WTC11 (cell line): ENCODE data around the gene PAF1. TPM values are rescaled to one million over a fixed set of nuclear protein-coding genes. Genes with fewer than 3 reads are reported as not detected.

ENCODE experiments used
- ATAC-seq: fragments of 200-7000 bp; cut with Tn5 transposase; 2 replicates; pipeline ENCODE4 v1.10.0; 2021; ENCODE audit warnings: mild to moderate bottlenecking, moderate library complexity
- CTCF ChIA-PET: fragments of 300-600 bp; sonication (Branson Sonifier 250); formaldehyde crosslinking; loops from one replicate; lab custom pipeline; 2021; ENCODE audit warnings: antibody characterized with exemption; lab: Charles Lee
- POLR2A ChIA-PET: fragments of 350-600 bp; sonication (Branson Sonifier 250); formaldehyde crosslinking; loops from one replicate; lab custom pipeline; 2021; ENCODE audit warnings: antibody characterized with exemption; lab: Charles Lee
- DNase-seq: peaks from one replicate; pipeline ENCODE4 v3.0.0; 2021; ENCODE audit warnings: low spot score
- H3K27ac Mint-ChIP-seq: 2 replicates; pipeline ENCODE4 v1.8.0; 2021; ENCODE audit warnings: mixed read lengths
- H3K27me3 Mint-ChIP-seq: 2 replicates; pipeline ENCODE4 v1.8.0; 2021; ENCODE audit warnings: low read depth, mild to moderate bottlenecking, moderate library complexity, mixed read lengths
- H3K36me3 Mint-ChIP-seq: 2 replicates; pipeline ENCODE4 v1.8.0; 2021; ENCODE audit warnings: mixed read lengths
- H3K4me1 Mint-ChIP-seq: 2 replicates; pipeline ENCODE4 v1.8.0; 2022; ENCODE audit warnings: mixed read lengths
- H3K4me3 Mint-ChIP-seq: 2 replicates; pipeline ENCODE4 v1.8.0; 2021; ENCODE audit warnings: mild to moderate bottlenecking, moderate library complexity, mixed read lengths
- H3K9me3 Mint-ChIP-seq: 2 replicates; pipeline ENCODE4 v1.8.0; 2021; ENCODE audit warnings: mixed read lengths
- ELF4 ChIP-seq: sonication (generic); formaldehyde crosslinking; IDR thresholded peaks from 2 replicates; pipeline ENCODE4 v1.8.1; 2022; ENCODE audit warnings: low read depth, mild to moderate bottlenecking, moderate library complexity, missing genetic modification reagents
- ESRRA ChIP-seq: sonication (generic); formaldehyde crosslinking; IDR thresholded peaks from 2 replicates; pipeline ENCODE4 v1.8.1; 2022; ENCODE audit warnings: mild to moderate bottlenecking, missing genetic modification reagents, borderline replicate concordance
- ETV6 ChIP-seq: sonication (generic); formaldehyde crosslinking; IDR thresholded peaks from 2 replicates; pipeline ENCODE4 v1.8.1; 2022; ENCODE audit warnings: mild to moderate bottlenecking, missing genetic modification reagents
- IRF2 ChIP-seq: sonication (generic); formaldehyde crosslinking; IDR thresholded peaks from 2 replicates; pipeline ENCODE4 v1.8.0; 2022; ENCODE audit warnings: low read depth, missing genetic modification reagents, borderline replicate concordance
- KAT7 ChIP-seq: sonication (generic); formaldehyde crosslinking; IDR thresholded peaks from 2 replicates; pipeline ENCODE4 v1.8.1; 2023; ENCODE audit warnings: missing genetic modification reagents, mild to moderate bottlenecking, borderline replicate concordance
- MXD4 ChIP-seq: fragments of 250-450 bp; sonication (Bioruptor Pico); IDR thresholded peaks from 2 replicates; pipeline ENCODE4 v1.8.0; 2021; ENCODE audit warnings: mild to moderate bottlenecking, moderate library complexity, borderline replicate concordance
- MYBL2 ChIP-seq: sonication (generic); formaldehyde crosslinking; IDR thresholded peaks from 2 replicates; pipeline ENCODE4 v1.8.1; 2023; ENCODE audit warnings: mild to moderate bottlenecking, moderate library complexity, missing genetic modification reagents
- NFATC4 ChIP-seq: fragments of 250-450 bp; sonication (Bioruptor Pico); IDR thresholded peaks from 2 replicates; pipeline ENCODE4 v1.9.0; 2021; ENCODE audit warnings: mild to moderate bottlenecking
- NFYB ChIP-seq: sonication (generic); formaldehyde crosslinking; conservative IDR thresholded peaks from 2 replicates; pipeline ENCODE4 v1.8.0; 2022; ENCODE audit warnings: low read depth, missing genetic modification reagents
- PRDM15 ChIP-seq: sonication (generic); formaldehyde crosslinking; IDR thresholded peaks from 2 replicates; pipeline ENCODE4 v1.8.0; 2022; ENCODE audit warnings: missing genetic modification reagents
- RORB ChIP-seq: fragments of 250-450 bp; sonication (Bioruptor Pico); IDR thresholded peaks from 2 replicates; pipeline ENCODE4 v1.9.0; 2021; ENCODE audit warnings: mild to moderate bottlenecking
- SP1 ChIP-seq: sonication (generic); formaldehyde crosslinking; conservative IDR thresholded peaks from 2 replicates; pipeline ENCODE4 v1.8.1; 2022; ENCODE audit warnings: missing genetic modification reagents
- STAT6 ChIP-seq: sonication (generic); formaldehyde crosslinking; conservative IDR thresholded peaks from 2 replicates; pipeline ENCODE4 v1.8.1; 2023; ENCODE audit warnings: mild to moderate bottlenecking, low read depth, missing genetic modification reagents, moderate library complexity
- ZBTB21 ChIP-seq: sonication (generic); formaldehyde crosslinking; IDR thresholded peaks from 2 replicates; pipeline ENCODE4 v1.8.1; 2023; ENCODE audit warnings: mild to moderate bottlenecking, missing genetic modification reagents, borderline replicate concordance
- ZNF317 ChIP-seq: sonication (generic); formaldehyde crosslinking; IDR thresholded peaks from 2 replicates; pipeline ENCODE4 v1.8.1; 2023; ENCODE audit warnings: low read depth, mild to moderate bottlenecking, moderate library complexity, missing genetic modification reagents, borderline replicate concordance
- total RNA-seq: library from RNA; stranded (reverse); gene quantifications from 3 replicates; pipeline ENCODE4 v1.2.3, GENCODE V29; 2021
- TF ChIP-seq, protein P1 (sequence below): fragments of 200-600 bp; IDR thresholded peaks from 2 replicates; pipeline ENCODE4 v1.8.0; 2022; ENCODE audit warnings: antibody characterized with exemption
- TF ChIP-seq, protein P2 (sequence below): fragments of 250-450 bp; sonication (Bioruptor Pico); IDR thresholded peaks from 2 replicates; pipeline ENCODE4 v1.9.0; 2021; ENCODE audit warnings: moderate library complexity, mild to moderate bottlenecking, inconsistent platforms, borderline replicate concordance

Gene PAF1
- total RNA-seq, 1 experiment from 2014 or later, result 27.8 TPM

DNA sequence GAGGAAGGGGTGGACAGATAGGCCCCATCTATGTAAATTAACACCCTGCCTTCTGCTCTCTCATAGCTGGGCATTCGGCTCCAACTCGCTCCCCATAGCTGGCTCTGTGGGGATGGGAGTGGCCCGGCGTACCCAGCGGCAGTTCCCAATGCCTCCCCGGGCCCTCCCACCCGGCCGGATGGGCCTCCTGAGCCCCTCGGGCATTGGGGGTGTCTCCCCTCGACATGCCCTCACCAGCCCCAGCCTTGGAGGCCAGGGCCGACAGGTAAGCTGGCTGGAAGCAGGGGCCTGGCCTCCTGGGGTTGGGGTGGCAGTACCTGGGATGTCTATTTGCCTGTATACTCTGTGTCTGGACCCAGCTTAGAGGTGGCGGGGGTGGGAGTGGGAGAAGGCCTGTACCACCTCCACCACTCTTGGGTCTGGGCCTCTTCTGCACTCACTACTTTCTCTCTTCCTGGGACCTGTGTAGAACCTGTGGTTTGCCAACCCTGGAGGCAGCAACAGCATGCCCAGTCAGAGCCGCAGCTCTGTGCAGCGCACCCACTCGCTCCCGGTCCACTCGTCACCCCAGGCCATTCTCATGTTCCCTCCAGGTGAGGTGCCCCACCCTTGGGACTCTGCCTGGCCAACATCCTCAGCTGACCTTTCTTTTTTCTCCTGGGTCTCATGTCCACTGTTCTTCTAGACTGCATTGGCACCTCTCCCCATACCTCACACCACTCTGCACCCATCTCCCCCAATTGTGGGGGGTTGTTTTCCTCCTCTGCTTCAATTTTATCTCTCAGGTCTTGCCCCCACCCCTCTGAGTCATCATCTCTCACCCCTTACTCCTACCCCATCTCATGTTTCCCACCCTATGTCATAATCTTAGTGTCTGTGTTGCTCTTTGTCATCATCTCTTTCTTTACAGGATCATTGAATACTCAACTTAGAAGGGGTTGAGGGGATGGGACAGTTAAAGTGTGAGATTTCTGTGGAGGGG, 10.1 kb downstream of the PAF1 start:
- Mint-ChIP-seq H3K4me3 (no peak overlapping the region), H3K9me3 (no peaks in the 10 kb centered on the region), H3K27ac (no peak overlapping the region; the same call in 1 of the 2 replicates), H3K27me3 (no peaks in the 10 kb centered on the region), H3K4me1 (peaks cover 7% of the 10 kb centered on the region; the same call in 1 of the 2 replicates), H3K36me3 (peaks cover 75% of the 10 kb centered on the region)
- CTCF ChIA-PET, result interaction anchor here (0.6 kb wide), 1 partner anchor 35 kb away, joined by 3 read pairs; no protein-coding TSS in a partner anchor
- TF ChIP-seq PRDM15 (no peak), MXD4 (CRISPR knock-in tag) (no peak), RORB (CRISPR knock-in tag) (no peak), ZNF317 (CRISPR knock-in tag) (no peak), IRF2 (CRISPR knock-in tag) (no peak), STAT6 (CRISPR knock-in tag) (no peak), SP1 (CRISPR knock-in tag) (no peak), ESRRA (CRISPR knock-in tag) (no peak), ZBTB21 (CRISPR knock-in tag) (no peak), NFYB (no peak), ETV6 (CRISPR knock-in tag) (no peak), ELF4 (CRISPR knock-in tag) (no peak), MYBL2 (CRISPR knock-in tag) (no peak), KAT7 (CRISPR knock-in tag) (no peak), NFATC4 (CRISPR knock-in tag) (no peak)
- TF ChIP-seq, protein P1, sequence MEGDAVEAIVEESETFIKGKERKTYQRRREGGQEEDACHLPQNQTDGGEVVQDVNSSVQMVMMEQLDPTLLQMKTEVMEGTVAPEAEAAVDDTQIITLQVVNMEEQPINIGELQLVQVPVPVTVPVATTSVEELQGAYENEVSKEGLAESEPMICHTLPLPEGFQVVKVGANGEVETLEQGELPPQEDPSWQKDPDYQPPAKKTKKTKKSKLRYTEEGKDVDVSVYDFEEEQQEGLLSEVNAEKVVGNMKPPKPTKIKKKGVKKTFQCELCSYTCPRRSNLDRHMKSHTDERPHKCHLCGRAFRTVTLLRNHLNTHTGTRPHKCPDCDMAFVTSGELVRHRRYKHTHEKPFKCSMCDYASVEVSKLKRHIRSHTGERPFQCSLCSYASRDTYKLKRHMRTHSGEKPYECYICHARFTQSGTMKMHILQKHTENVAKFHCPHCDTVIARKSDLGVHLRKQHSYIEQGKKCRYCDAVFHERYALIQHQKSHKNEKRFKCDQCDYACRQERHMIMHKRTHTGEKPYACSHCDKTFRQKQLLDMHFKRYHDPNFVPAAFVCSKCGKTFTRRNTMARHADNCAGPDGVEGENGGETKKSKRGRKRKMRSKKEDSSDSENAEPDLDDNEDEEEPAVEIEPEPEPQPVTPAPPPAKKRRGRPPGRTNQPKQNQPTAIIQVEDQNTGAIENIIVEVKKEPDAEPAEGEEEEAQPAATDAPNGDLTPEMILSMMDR, result no peak
- TF ChIP-seq, protein P2, sequence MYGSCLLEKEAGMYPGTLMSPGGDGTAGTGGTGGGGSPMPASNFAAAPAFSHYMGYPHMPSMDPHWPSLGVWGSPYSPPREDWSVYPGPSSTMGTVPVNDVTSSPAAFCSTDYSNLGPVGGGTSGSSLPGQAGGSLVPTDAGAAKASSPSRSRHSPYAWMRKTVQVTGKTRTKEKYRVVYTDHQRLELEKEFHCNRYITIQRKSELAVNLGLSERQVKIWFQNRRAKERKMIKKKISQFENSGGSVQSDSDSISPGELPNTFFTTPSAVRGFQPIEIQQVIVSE (CRISPR knock-in tag), result no peak
- DNase-seq (no peak), ATAC-seq (no peak)
- POLR2A ChIA-PET, result no interaction called here
